Pancreas (tissue), 10 donors: ENCODE results near the gene COQ8A. TPM values are rescaled to one million over a fixed set of nuclear protein-coding genes. Genes with fewer than 3 reads are reported as not detected.
A peak's percentile ranks its signal among the peaks of the same experiment; 100 is the strongest.

Experiments
- ATAC-seq, 4 donors: fragments of 200-7000 bp; cut with Tn5 transposase; one replicate each; pipeline versions ENCODE4 v1.8.0 to v1.9.1; 2020; ENCODE audit warnings: mild to moderate bottlenecking in 4 of 4, moderate library complexity in 4 of 4
- DNase-seq, 6 donors: peaks; one replicate each; pipeline ENCODE4 v3.0.0-alpha.2; 2020
- FAIRE-seq: peaks from 2 replicates; lab custom pipeline; 2012; peaks lifted over from hg19 to GRCh38; lab: Jason Lieb, UNC
- H3K27ac ChIP-seq, 4 donors: fragments of 200-600 bp; sonication (generic); 1 replicate in 3 of 4; 2 replicates in 1 of 4; pipeline versions ENCODE4 v1.5.0 to v1.8.0; 2020
- H3K27me3 ChIP-seq, 4 donors: fragments of 200-600 bp; one replicate each; pipeline ENCODE4 v1.8.0; 2021
- H3K36me3 ChIP-seq, 3 donors: fragments of 200-600 bp; sonication (generic) in 1 of 3; one replicate each; pipeline versions ENCODE4 v1.5.0 to v1.8.0; 2020 to 2021
- H3K4me1 ChIP-seq, 3 donors: fragments of 200-600 bp; one replicate each; pipeline ENCODE4 v1.8.0; 2021
- H3K4me3 ChIP-seq, 4 donors: fragments of 200-600 bp; sonication (generic) in 2 of 4; one replicate each; pipeline versions ENCODE4 v1.5.0 to v1.8.0; 2020 to 2021
- H3K9me3 ChIP-seq, 4 donors: fragments of 200-600 bp; one replicate each; pipeline ENCODE4 v1.8.0; 2021
- CTCF ChIP-seq, 4 donors: fragments of 200-600 bp; sonication (generic) in 3 of 4; IDR thresholded peaks; one replicate each; pipeline versions ENCODE4 v1.5.0 to v1.8.0; 2021; ENCODE audit warnings: antibody characterized with exemption in 4 of 4
- WGBS, 2 donors: extraction: QIAGEN DNeasy Blood & Tissue Kit; methylation state at CpG; one replicate each; pipeline ENCODE4 v1.1.7; 2013; 5-methylcytosine and 5-hydroxymethylcytosine counted together
- intact Hi-C, 3 donors: fragments of 100-400 bp; cut with DNase I; formaldehyde crosslinking; loops; one replicate each; pipeline versions ENCODE4 v1.11.1 to v1.14.2; 2022
- polyA plus RNA-seq, 2 donors: library from polyadenylated mRNA; stranded (reverse); fragments of 200-250 nt; gene quantifications; one replicate each; pipeline ENCODE4 v1.2.3, GENCODE V29; 2013
- total RNA-seq, 6 donors: library from RNA; stranded (reverse); fragmentation: NEBNext Ultra II Directional in 4 of 6; extraction: Animal tissue kit (Norgen Biotek cat#: 25700) in 4 of 6; gene quantifications; one replicate each; pipeline versions ENCODE4 v1.2.1 to v1.2.4, GENCODE V29; 2021 to 2023
- donor health status: healthy with polysubstance abuse.
- donor health status: DM: no; HTN: no; CAD: no; lungs with moderate emphysema.
- donor health status: DM: no; HTN: no; CAD: no.
- donor health status: control.
- donor health status: control.
- donor health status: Bipolar disorder and iron deficiency.
- donor health status: DM: yes; HTN: yes; CAD: no.
- donor health status: DM: no; HTN: no; CAD: no.
- donor health status: DM: no; HTN: no; CAD: no.
- donor health status: DM: yes; HTN: yes; CAD: no.

The COQ8A gene
- total RNA-seq: 100 to 1,000 TPM in 1 of 6 donors, 10 to 100 TPM in 5; 61.2 to 106 (median 84.1) TPM
- 100 to 1,000 TPM; 129 to 169 TPM for polyA plus RNA-seq

GRCh38 chr1:226940029-226940805 lies at the start of gene COQ8A:
TSS of gene COQ8A (plus strand) at chr1:226940294. CDS start at chr1:226961386, 21,092 bp downstream.
- peaks cover 7 to 41% (median 20%) of the 10 kb centered on the region in 3 donors for H3K4me1 ChIP-seq
- no peak for TF ChIP-seq CTCF (IDR thresholded peaks at IDR 0.05)

DNA sequence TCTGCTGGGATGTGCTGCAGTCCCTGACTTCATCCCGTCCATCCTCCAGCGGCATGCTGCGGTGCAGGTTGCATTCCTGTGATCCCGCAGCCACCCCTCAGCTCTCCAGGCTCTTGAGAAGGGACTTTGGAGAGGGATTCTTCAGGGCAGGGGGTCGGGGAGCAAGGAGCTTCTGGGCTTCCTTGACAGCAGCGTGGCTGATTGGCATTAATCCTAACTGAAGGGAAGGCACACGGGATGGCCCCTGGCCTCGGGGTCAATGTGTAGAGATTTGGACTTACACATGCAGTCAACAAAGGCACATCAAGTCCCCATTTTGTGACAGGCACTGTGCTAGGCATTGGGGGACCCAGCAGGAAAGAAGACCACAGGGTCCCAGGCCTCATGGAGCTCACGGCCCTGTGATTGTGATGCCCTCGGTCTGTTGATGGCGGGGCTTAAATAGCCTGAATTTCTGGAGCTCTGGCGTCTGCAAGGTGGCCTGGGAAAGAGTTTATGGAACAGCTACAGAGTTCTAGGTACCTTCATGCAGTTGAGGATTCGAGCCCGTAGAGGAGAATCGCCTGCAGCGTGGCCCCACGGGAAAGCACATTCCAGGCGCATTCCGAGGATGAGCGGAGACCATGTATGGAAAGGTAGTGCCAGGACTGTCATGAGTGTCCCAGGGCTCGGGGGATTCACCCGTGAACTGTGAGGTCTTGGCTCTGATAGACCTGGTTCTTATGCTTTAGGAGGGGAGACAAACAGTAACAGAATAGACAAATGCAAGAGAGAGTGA lies 49.6 kb upstream of the COQ8A start:
- intact Hi-C loops: no loop called here
- peaks cover 4 to 89% (median 41%) of the 10 kb centered on the region in 3 donors for H3K36me3 ChIP-seq
- FAIRE-seq: no peak
- TF ChIP-seq CTCF (IDR thresholded peaks at IDR 0.05): no peak
- no peaks in the 10 kb centered on the region for H3K4me1 ChIP-seq
- no peak overlapping the region for H3K27ac ChIP-seq
- H3K9me3 ChIP-seq: no peaks in the 10 kb centered on the region
- WGBS, 2 donors: 89 to 90% methylated on average over 22 of the region's 22 CpGs
- no peaks in the 10 kb centered on the region for H3K27me3 ChIP-seq
- H3K4me3 ChIP-seq: no peak overlapping the region
- DNase-seq: no peak
- no peak for ATAC-seq

More at GRCh38 chr1:226940029-226940805, at the start of gene COQ8A:
- FAIRE-seq (peak; percentile 39), ATAC-seq (peak; percentile 86 to 93 (median 89)), DNase-seq (peak; percentile 99 to 100 (median 100))
- peak within 1 kb of the TSS; percentile 98 to 99 (median 99) for H3K27ac ChIP-seq
- peak within 1 kb of the TSS; percentile 85 to 98 (median 94) for H3K4me3 ChIP-seq
- 0 to 1% methylated on average over 68 to 73 of the region's 73 CpGs for WGBS, 2 donors
- H3K27me3 ChIP-seq: no peaks in the 10 kb centered on the region
- intact Hi-C loops: no loop called here
- H3K36me3 ChIP-seq: no peaks in the 10 kb centered on the region
- H3K9me3 ChIP-seq: no peaks in the 10 kb centered on the region

GRCh38 chr1:226891346-226891745 lies 48.7 kb upstream of the COQ8A start:
- H3K27ac ChIP-seq: no peak overlapping the region
- peaks cover 9 to 86% (median 45%) of the 10 kb centered on the region in 3 donors for H3K36me3 ChIP-seq
- intact Hi-C loops: no loop called here
- no peaks in the 10 kb centered on the region for H3K9me3 ChIP-seq
- FAIRE-seq: no peak
- no peak for ATAC-seq
- WGBS, 2 donors: 90 to 92% methylated on average over 10 to 11 of the region's 11 CpGs
- H3K4me3 ChIP-seq: no peak overlapping the region
- no peaks in the 10 kb centered on the region for H3K27me3 ChIP-seq
- no peak for DNase-seq
- no peak for TF ChIP-seq CTCF (IDR thresholded peaks at IDR 0.05)
- no peaks in the 10 kb centered on the region for H3K4me1 ChIP-seq

DNA sequence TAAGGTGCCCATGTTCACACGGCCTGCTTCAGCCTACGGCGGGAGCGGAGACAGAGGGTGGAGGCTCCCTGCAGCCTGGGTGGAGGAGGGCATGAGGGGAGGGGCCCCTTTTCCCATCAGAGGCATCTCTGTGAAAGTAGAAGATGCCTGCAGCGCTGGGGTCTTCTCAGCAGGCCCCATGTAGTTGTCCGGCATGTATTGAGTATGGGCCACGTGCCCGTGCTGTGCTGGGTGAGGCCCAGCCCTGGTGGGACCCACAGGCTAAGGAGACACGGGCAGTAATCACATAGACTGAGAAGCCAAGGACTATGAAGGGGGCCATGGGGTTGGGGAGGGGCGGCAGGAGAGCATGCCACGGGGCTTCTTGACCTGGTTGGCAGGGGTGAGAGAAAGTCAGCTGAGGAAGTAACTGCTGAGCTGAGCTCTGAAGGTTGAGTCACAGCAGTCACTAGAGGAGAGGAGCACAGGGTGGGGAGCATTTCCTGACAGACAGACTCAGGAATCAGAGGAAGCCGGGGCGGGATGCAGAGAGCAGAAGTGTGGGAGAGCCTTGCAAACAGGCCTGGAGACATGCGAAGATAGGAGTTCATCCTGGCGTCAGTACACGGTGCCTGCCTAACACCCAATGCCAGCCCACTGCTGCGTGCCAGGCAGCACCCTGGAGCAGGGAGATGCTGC lies 48.1 kb upstream of the COQ8A start:
- FAIRE-seq (no peak), DNase-seq (no peak), ATAC-seq (peak in 1 of 4 donors; percentile 23)
- 85 to 87% methylated on average over 16 to 17 of the region's 17 CpGs for WGBS, 2 donors
- H3K27me3 ChIP-seq: no peaks in the 10 kb centered on the region
- H3K4me3 ChIP-seq: no peak overlapping the region
- H3K9me3 ChIP-seq: no peaks in the 10 kb centered on the region
- H3K27ac ChIP-seq: no peak overlapping the region
- no peak for TF ChIP-seq CTCF (IDR thresholded peaks at IDR 0.05)
- peaks cover 9 to 81% (median 45%) of the 10 kb centered on the region in 3 donors for H3K36me3 ChIP-seq
- intact Hi-C loops: no loop called here
- H3K4me1 ChIP-seq: no peaks in the 10 kb centered on the region
